ENCODE measurements around the gene MICAL2.

MICAL2 gene

DNA sequence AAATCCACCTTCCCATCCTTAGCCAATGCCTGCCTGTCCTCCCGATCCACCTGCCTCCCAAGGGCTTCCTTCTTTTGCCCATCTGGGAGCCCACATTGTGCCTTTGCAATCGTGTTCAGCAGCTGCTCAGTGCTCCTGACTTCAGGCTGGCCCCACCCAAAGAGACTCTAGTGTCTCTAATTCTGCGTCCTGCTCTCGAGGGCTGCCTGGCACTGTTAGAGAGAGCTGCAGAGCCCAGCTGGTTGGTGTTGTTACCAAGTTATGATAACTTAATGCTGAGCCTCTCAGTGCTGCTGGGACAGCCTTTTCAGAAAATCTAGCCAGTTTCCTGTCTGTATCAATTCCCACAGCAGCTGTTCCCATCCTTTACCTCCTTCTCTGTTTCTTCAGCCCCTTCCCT, 69.1 kb downstream of the MICAL2 start:
- peaks cover 4 to 7% of the 10 kb centered on the region in 2 experiments for H3K4me1 ChIP-seq (ENCODE audit: control insufficient read depth in 1 of 2, insufficient read depth in 1 of 2, low read depth in 1 of 2, low read length in 1 of 2)
- H3K27ac ChIP-seq = no peak overlapping the region
- no peaks in the 10 kb centered on the region for H3K36me3 ChIP-seq
- no peak overlapping the region for H3K4me3 ChIP-seq (ENCODE audit: low read depth in 1 of 2, low read length in 1 of 2)
- TF ChIP-seq CTCF (IDR thresholded peaks at IDR 0.05) = no peak
- no peaks in the 10 kb centered on the region for H3K9me3 ChIP-seq
- H3K27me3 ChIP-seq = no peaks in the 10 kb centered on the region

DNA sequence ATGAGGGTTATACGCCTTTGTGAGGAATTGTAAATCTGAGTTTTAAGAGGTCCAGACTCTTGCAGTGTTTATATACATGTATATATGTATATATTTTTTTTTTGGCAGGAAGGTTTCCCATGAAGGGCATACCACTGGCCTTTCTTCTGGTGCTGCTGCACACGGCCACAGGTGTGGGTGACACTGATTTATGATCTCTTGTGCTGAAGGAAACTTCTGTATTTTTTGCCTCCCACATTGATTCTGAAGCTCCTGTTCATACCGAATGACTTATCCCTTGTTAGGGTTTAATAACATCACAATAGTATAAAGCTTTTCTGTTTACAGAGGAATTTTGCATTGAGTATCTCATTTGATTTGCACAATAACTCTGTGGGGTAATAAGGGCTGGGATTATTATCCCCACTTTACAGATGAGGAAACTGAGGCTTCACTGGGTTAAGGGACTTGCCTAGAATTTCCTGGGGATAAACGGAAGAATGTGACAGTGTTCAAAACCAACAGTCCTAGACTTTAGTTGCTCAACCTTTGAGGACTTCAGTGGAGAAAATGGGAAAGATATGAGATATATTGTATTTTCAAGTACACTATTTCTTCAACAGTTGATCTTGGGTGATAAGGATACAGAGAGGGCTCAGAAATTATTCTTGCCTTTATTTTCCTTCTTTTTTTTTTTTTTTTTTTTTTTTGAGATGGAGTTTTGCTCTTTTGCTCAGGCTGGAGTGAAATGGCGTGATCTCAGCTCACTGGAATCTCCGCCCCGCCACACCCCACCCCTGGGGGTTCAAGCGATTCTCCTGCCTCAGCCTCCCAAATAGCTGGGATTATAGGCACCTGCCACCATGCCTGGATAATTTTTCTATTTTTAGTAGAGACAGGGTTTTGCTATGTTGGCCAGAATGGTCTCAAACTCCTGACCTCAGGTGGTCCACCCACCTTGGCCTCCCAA, 70.1 kb downstream of the MICAL2 start:
- H3K27ac ChIP-seq = no peak overlapping the region
- H3K9me3 ChIP-seq = no peaks in the 10 kb centered on the region

DNA sequence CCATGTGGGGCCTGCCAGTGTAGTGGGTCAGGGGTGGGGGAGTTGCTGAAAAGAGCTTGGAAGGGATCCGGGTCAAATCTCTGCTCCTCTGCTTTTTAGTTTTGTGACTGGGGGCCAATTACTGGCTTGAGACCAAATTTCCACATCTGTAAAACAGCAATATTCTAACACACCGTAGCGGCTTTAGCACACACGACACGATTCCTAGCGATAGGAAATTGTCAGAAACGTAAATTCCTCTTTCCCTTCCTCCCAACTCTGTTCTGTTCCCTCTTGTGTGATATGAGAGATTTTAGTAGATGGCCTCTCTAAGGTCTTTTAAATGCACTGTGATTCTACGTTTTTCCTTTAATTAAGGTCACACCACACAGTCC, 71.9 kb downstream of the MICAL2 start:
- H3K27ac ChIP-seq = no peak overlapping the region

More for the DNA sequence above, 70.1 kb downstream of the MICAL2 start:
- Histone ChIP-seq H3K4me3 (ENCODE audit: low read depth in 1 of 2, low read length in 1 of 2) (no peak overlapping the region), H3K36me3 (no peaks in the 10 kb centered on the region), H3K4me1 (ENCODE audit: control insufficient read depth in 1 of 2, insufficient read depth in 1 of 2, low read depth in 1 of 2, low read length in 1 of 2) (no peaks in the 10 kb centered on the region), H3K27me3 (no peaks in the 10 kb centered on the region)
- no peak for TF ChIP-seq CTCF (IDR thresholded peaks at IDR 0.05)

GRCh38 chr11:12182676-12183541, 72.5 kb downstream of the MICAL2 start:
- Histone ChIP-seq H3K4me3 (ENCODE audit: low read depth in 1 of 2, low read length in 1 of 2) (no peak overlapping the region), H3K4me1 (ENCODE audit: control insufficient read depth in 1 of 2, insufficient read depth in 1 of 2, low read depth in 1 of 2, low read length in 1 of 2) (no peaks in the 10 kb centered on the region), H3K27ac (no peak overlapping the region), H3K27me3 (no peaks in the 10 kb centered on the region), H3K9me3 (no peaks in the 10 kb centered on the region), H3K36me3 (no peaks in the 10 kb centered on the region)
- TF ChIP-seq CTCF (IDR thresholded peaks at IDR 0.05) = no peak

More for the DNA sequence above, 71.9 kb downstream of the MICAL2 start:
- no peaks in the 10 kb centered on the region for H3K27me3 ChIP-seq
- H3K36me3 ChIP-seq = no peaks in the 10 kb centered on the region
- H3K4me3 ChIP-seq (ENCODE audit: low read depth in 1 of 2, low read length in 1 of 2) = no peak overlapping the region
- TF ChIP-seq CTCF (IDR thresholded peaks at IDR 0.05) = no peak
- no peaks in the 10 kb centered on the region for H3K9me3 ChIP-seq
- no peaks in the 10 kb centered on the region for H3K4me1 ChIP-seq (ENCODE audit: control insufficient read depth in 1 of 2, insufficient read depth in 1 of 2, low read depth in 1 of 2, low read length in 1 of 2)

DNA sequence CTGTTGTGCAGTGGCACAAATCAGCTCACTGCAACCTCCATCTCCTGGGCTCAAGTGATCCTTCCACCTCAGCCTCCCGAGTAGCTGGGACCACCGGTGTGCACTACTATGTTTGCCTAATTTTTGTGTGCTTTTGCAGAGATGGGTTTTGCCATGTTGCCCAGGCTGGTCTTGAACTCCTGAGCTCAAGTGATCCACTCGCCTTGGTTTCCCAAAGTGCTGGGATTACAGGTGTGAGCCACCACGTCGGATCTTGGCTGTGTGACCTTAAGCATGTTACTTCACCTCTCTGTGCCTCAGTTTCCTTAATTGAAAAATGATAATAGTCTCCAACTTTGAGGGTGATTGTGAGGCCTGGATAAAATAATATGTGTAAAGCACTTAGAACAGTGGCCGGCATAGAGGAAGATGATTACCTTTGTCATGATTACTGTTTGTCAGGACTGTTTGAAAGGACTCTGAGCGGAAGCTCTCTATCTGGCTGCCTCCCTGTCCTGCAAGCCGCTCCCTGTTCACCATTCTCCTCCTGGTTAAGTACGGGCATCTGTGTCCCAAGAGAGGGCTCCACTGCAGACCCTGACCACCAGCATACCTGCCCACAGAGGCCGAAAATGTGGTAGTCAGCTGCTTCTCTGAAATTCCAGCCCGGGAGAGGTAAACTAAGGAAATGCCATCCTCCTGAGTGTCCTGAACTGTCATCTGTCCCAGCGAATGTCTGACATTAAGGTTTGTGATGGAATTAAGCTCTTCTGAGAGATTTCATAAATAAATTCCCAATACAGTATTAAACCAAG, 73.6 kb downstream of the MICAL2 start:
- no peaks in the 10 kb centered on the region for H3K36me3 ChIP-seq
- no peaks in the 10 kb centered on the region for H3K4me1 ChIP-seq (ENCODE audit: control insufficient read depth in 1 of 2, insufficient read depth in 1 of 2, low read depth in 1 of 2, low read length in 1 of 2)
- H3K9me3 ChIP-seq = no peaks in the 10 kb centered on the region
- H3K27ac ChIP-seq = no peak overlapping the region
- no peaks in the 10 kb centered on the region for H3K27me3 ChIP-seq
- no peak for TF ChIP-seq CTCF (IDR thresholded peaks at IDR 0.05)
- H3K4me3 ChIP-seq (ENCODE audit: low read depth in 1 of 2, low read length in 1 of 2) = no peak overlapping the region

All from neutrophil (primary cell).